HG02970 (cell line): ENCODE results near the gene ABHD12.
"Not testable (repeated sequence)": the region's sequence is repeated elsewhere in the genome, so short reads cannot be mapped to it uniquely, and the experiment has no call there.

ENCODE experiments used
- ATAC-seq: cut with Tn5 transposase; IDR thresholded peaks from one replicate; pipeline ENCODE4 v1.9.1; 2021; ENCODE audit warnings: mild to moderate bottlenecking, moderate library complexity, moderate number of reproducible peaks; ENCODE audit not compliant: unreplicated experiment, low FRiP score

ABHD12 gene

DNA sequence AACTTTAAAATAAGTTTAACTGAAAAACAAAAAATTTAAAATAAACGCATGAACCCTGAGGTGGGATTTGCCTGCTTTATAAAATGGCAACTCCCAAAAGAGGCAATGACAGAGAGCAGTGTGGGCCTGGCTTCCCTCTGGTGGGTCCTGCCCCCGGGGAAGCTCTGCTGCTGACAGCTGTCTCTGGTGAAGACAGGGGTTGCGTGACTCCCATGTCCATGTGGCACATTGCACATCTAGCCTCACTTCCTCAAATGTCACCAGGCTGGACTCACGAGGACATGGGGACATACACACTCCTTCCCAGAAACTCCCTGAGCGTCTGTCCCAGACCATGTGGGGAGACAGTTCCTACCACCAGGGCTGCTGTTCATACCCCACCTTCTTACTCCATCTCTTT lies 66.2 kb downstream of the ABHD12 start:
- no peak for ATAC-seq

DNA sequence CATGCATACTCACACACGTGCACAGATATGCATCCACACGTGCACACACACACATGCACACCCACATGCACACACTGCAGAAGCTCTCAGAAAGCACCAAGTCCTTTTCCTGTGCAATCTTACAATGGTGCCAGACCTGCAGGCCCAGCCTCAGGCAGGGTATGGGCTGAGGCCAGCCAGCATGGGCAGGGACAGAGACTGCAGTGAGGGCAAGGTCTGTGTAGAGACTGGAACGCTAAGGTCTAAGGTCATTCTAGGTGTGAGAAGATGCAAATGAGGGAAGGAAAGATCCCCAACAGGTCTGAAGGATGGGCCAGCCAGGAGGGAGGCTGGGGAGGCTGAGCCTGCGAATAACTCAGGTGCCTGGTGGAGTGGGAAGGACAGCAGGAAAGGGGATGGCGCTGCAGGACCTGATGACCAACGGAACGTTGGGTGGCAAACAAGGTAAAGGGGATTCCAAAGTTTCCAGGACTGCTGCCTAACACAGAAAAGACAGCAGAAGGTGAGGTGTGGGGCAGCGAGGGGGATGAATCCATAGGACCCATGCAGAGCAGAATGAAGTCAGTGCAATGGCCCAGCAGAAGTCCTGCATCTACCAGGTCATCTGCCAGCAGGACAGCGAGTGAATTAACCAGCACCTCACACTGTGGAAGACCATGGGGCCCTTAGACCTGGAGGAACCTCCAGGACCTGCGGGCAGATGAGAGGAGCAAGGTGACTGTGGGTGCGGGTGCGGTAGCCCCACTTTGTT lies 67.0 kb downstream of the ABHD12 start:
- ATAC-seq, result no peak

DNA sequence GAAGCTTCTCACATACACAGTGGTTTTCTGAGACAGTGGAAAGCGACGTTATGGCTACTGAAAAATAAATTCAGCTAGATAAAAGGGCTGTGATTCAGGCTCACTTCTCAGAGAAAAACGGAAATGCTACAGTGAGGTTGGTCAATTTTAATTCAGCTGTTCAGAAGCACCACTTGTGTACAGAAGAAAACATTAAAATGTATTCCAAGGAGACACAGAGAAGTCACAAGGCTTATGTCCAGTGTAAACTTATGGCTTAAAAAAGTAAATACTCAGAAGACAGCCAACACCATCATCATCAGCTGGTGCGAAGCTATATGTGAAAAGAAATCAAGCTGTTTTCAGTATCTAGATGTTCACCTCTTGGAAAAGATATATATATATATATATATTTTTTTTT lies 68.6 kb downstream of the ABHD12 start:
- no peak for ATAC-seq

GRCh38 chr20:25321262-25321831 lies 69.3 kb downstream of the ABHD12 start:
- no peak for ATAC-seq

DNA sequence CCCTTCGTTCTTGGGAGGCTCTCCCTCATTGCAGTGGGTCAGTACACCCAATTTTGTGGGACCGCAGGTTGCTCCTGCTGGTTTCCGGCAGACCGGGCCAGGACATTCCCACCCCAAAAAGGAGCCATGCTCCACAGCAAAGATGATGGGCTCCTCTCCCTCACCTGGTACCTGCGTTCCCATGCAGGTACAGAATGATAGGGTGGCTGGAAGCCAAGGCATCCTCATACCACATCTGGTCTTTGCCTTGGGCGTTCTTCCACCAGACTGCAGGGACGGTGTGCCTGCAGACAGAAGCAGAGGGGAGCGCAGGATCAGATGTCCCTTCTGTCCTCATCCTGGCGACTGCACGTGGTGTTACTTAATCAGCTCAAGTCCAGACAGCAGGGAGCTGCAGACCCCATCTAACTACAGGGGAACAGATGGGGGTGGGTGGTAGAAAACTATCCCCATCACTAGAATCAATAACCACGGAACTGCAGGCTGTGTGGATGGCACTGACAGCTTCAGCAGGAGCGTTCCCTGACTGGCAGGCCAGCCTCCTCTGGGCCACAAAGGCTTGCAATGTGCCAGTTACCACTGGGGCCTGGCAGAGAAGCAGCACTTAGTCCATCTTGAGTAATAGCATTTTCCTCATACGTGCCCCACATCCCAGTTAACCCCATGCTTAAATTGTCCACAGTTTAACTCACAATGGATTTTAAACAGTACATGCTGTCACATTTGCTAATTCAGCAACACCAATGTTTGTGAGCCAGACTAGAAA lies 70.4 kb downstream of the ABHD12 start:
- ATAC-seq, result no peak

- no peak for ATAC-seq
These were observed 71.2 kb downstream of the ABHD12 start for GRCh38 chr20:25319241-25320034.

- peak; percentile 76 for ATAC-seq
These were observed 72.0 kb downstream of the ABHD12 start for GRCh38 chr20:25318471-25319240.

DNA sequence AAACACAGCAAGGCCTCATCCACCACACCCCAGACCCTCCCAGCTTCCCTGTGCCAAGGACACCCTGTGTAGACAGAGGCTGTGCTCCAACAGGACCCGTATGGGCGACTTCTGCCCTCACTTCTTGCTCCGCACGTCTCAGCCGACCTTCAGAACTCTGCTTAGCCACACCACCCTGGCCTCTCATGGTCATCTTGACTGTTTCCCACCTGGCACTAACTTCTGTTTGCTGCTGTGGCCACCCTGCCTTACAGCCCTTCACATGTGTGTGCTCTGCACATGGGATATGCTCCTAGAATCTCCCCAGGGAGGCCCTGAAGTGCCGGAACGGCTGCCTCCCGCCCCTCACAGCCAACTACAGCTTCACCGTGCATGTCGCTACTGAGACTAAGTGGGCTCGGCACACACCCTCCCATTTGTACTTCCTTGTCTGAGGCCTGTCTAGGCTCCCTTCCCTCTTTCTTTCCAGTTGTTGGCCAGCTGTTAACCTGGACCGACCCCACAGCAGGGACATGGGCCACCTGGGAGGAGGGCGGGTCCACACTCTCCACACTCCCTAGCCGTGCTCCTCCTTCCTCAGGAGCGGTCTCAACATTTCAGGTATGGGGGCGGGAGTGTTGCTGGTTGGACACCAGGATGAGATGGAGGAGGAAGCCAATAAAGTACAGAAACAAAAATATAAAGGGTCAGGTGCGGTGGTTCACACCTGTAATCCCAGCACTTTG lies 73.1 kb downstream of the ABHD12 start:
- no peak for ATAC-seq

DNA sequence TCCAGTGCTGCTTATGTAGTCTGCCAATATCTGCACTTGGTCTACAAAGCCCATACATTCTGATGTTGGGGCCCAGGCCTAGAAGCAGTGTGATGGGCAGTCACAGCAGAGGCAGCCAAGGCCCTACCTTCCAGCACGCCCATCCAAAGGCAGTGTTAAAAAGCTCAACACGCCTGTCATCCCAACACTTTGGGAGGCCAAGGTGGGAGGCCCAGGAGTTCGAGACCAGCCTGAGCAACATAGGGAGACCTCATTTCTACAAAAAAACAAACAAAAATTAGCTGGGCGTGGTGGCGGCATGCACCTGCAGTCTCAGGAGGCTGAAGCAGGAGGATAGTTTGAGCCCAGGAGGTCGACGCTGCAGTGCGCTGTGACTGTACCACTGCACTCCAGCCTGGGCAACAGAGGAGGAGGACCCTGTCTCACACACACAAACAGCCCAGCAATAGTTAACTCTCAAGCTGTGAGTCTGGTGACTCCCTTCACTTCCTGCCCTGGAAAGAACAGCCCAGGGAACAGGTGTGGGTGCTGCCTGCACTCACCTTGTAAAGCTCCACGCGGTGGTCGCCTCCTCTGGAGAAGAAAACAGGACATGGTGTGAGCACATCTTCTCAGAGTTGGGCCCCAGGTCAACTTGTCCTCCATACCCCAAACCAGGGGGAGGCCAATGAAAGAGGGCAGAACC lies 74.0 kb downstream of the ABHD12 start:
- ATAC-seq, result no peak

DNA sequence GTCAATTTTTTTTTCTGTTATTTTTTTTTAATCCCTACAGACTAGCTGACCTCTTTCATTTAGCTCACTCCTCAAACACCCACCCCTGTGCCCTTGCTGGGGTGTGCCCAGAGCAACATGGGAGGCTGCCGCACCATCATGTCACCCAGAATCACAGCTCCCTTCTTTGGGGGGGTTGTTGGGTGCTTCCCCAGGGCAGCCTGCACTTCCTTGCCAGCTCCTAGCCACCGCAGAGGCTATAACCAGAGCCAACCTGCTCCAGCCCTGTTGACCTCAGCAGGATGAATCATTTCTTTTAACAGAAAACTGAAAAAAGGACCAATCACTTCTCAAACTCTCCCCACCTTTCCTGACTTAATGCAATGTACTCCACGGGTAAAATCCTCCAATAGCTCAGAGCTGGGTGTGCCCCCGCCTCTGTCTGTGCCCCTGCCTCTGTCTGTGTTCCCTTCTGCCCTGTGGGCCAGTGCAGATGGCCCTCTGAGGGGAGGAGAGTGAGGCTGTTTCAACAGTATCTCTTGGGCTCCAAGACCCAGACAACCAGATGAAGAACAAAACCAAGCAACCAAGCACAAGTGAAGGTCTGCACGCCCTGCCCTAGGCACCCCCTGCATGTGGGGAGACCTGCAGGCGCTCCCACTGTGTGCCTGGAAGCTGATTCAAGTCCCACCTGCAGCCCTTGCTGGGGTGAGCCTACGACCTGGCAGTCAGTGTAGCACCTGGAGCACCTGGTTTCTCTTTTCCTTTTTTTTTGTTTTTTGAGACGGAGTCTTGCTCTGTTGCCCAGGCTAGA lies 75.0 kb downstream of the ABHD12 start:
- ATAC-seq, result no peak

GRCh38 chr20:25314497-25315417 lies 75.9 kb downstream of the ABHD12 start:
- no peak for ATAC-seq

GRCh38 chr20:25313593-25313992 lies 77.0 kb downstream of the ABHD12 start:
- ATAC-seq, result no peak

DNA sequence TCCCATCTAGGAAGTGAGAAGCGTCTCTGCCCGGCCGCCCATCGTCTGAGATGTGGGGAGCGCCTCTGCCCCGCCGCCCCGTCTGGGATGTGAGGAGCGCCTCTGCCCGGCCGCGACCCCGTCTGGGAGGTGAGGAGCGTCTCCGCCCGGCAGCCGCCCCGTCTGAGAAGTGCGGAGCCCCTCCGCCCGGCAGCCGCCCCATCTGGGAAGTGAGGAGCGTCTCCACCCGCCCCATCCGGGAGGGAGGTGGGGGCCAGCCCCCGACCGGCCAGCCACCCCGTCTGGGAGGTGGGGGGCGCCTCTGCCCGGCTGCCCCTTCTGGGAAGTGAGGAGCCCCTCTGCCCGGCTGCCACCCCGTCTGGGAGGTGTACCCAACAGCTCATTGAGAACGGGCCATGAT lies 77.9 kb downstream of the ABHD12 start:
- not testable (repeated sequence) for ATAC-seq

GRCh38 chr20:25310921-25311728 lies 79.5 kb downstream of the ABHD12 start:
- ATAC-seq, result no peak

DNA sequence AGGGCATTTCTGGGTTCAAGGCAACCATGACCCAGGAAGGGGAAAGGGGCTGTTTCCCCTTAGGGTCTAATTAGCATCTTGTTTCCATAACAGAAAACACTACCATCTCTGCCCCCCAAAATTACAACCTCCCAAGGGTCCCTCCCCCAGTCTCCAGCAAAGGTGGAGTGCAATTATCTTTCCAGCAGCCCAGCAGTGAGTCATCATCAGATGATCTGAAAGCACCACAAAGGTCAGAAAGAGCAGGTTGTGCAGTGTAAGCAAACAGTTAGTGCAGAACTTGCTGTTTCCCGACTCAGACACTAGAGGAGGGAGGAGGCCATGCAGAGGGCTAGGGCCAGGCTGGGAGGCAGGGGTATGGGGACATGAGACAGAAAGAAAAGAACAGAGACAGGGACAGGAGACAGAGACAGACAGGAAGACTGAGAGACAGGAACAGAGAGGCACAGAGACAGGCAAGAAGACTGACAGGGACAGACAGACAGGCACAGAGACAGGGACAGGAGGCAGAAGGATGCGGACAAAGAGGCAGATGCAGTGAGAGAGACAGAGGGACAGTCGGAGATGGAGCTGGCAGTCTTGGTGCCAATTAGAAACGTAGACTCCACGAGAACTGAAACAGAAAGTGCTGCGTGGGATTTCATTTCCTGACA lies 80.2 kb downstream of the ABHD12 start:
- peak; percentile 78 for ATAC-seq
